ENCODE measurements around the gene OR2S2.

DNA sequence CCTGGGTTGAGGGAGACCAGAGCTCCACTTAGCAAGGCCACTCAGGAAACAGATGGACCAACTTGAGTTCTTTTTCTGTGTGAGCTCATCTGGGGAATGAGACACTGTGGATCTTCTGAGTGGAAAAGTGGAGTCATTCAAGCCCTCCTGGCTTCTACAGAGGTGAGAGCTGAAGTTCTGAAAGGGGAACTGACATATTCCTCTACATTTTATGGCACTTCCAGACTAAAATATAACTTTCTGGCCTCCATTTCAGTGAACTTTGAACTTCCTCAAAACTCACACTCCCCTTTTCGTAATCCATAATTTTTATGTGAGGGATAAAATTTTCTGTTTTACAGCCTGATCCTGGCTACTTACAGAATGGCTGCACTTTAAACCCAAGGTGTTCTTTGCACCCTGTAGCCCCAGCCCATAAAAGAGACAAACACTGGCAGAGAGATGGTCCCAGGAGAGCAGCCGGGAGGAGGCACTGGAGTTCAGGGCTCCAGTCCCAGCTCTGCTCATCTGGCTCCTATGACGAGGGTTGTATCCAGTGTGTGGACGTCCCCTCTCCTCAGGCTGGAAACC is 37.8 kb downstream of the OR2S2 start:
- TF ChIP-seq, protein P1, sequence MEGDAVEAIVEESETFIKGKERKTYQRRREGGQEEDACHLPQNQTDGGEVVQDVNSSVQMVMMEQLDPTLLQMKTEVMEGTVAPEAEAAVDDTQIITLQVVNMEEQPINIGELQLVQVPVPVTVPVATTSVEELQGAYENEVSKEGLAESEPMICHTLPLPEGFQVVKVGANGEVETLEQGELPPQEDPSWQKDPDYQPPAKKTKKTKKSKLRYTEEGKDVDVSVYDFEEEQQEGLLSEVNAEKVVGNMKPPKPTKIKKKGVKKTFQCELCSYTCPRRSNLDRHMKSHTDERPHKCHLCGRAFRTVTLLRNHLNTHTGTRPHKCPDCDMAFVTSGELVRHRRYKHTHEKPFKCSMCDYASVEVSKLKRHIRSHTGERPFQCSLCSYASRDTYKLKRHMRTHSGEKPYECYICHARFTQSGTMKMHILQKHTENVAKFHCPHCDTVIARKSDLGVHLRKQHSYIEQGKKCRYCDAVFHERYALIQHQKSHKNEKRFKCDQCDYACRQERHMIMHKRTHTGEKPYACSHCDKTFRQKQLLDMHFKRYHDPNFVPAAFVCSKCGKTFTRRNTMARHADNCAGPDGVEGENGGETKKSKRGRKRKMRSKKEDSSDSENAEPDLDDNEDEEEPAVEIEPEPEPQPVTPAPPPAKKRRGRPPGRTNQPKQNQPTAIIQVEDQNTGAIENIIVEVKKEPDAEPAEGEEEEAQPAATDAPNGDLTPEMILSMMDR (IDR thresholded peaks at IDR 0.05; ENCODE audit: low read depth, low read length), result no peak
- no peak for TF ChIP-seq EZH2phosphoT487 (IDR thresholded peaks at IDR 0.05; ENCODE audit: low read depth)
